H1 (cell line): ENCODE data around the gene GPBP1L1. TPM values are rescaled to one million over a fixed set of nuclear protein-coding genes. Genes with fewer than 3 reads are reported as not detected.

ENCODE experiments used
- ASH2L ChIP-seq: fragments of 200-600, 300-600 bp; sonication (generic); IDR thresholded peaks from one replicate; pipeline ENCODE4 v1.7.1; 2017; ENCODE audit warnings: low read length
- CEBPB ChIP-seq: IDR thresholded peaks from 2 replicates; pipeline ENCODE4 v1.6.1; 2012; ENCODE audit warnings: low read depth, low read length
- EP300 ChIP-seq, 2 experiments: IDR thresholded peaks; 1 replicate in 1 of 2; 2 replicates in 1 of 2; pipeline ENCODE4 v1.6.1; 2011 to 2012; ENCODE audit warnings: low read depth in 2 of 2, low read length in 2 of 2, mild to moderate bottlenecking in 2 of 2, borderline replicate concordance in 1 of 2, inconsistent platforms in 1 of 2, moderate library complexity in 1 of 2
- HDAC2 ChIP-seq, 2 experiments: fragments of 300-600 bp in 1 of 2; sonication (generic) in 1 of 2; IDR thresholded peaks; 2 replicates each; pipeline ENCODE4 v1.6.1; 2011 to 2012; ENCODE audit warnings: low read depth in 2 of 2, low read length in 2 of 2, mild to moderate bottlenecking in 2 of 2, moderate library complexity in 2 of 2, borderline replicate concordance in 1 of 2, inconsistent platforms in 1 of 2
- JUN ChIP-seq: IDR thresholded peaks from 2 replicates; pipeline ENCODE4 v1.6.1; 2011; ENCODE audit warnings: low read depth, mild to moderate bottlenecking, improper control_type of control experiment, low read length
- KDM1A ChIP-seq: fragments of 200-600, 300-600 bp; sonication (generic); IDR thresholded peaks from 2 replicates; pipeline ENCODE4 v1.7.1; 2016; ENCODE audit warnings: mild to moderate bottlenecking, low read length, borderline replicate concordance
- KDM4A ChIP-seq: IDR thresholded peaks from one replicate; pipeline ENCODE4 v1.7.1; 2012; ENCODE audit warnings: low read depth, mild to moderate bottlenecking, moderate library complexity, low read length, inconsistent platforms; ENCODE audit not compliant: severe bottlenecking
- NRF1 ChIP-seq: IDR thresholded peaks from 2 replicates; pipeline ENCODE4 v1.6.1; 2011; ENCODE audit warnings: mild to moderate bottlenecking, low read depth, low read length, improper control_type of control experiment
- PHF8 ChIP-seq: fragments of 200-600 bp; sonication (generic); conservative IDR thresholded peaks from 2 replicates; pipeline ENCODE4 v1.7.1; 2012; ENCODE audit warnings: low read depth, mild to moderate bottlenecking, inconsistent platforms, low read length, moderate library complexity
- POLR2A ChIP-seq, 2 experiments: IDR thresholded peaks; 1 replicate in 1 of 2; 2 replicates in 1 of 2; pipeline ENCODE4 v1.6.1; 2011; ENCODE audit warnings: low read depth in 2 of 2, low read length in 2 of 2, mild to moderate bottlenecking in 2 of 2; ENCODE audit errors: control extremely low read depth in 1 of 2
- POLR2AphosphoS5 ChIP-seq: IDR thresholded peaks from 2 replicates; pipeline ENCODE4 v1.6.1; 2011; ENCODE audit warnings: low read depth, low read length
- RAD21 ChIP-seq, 2 experiments: IDR thresholded peaks in 1 of 2; conservative IDR thresholded peaks in 1 of 2; 2 replicates each; pipeline ENCODE4 v1.6.1; 2011; ENCODE audit warnings: low read depth in 2 of 2, low read length in 2 of 2, improper control_type of control experiment in 1 of 2, inconsistent platforms in 1 of 2, mild to moderate bottlenecking in 1 of 2, moderate library complexity in 1 of 2
- RBBP5 ChIP-seq: IDR thresholded peaks from 2 replicates; pipeline ENCODE4 v1.7.1; 2012; ENCODE audit warnings: low read depth, mild to moderate bottlenecking, inconsistent platforms, low read length, moderate library complexity, borderline replicate concordance
- SP1 ChIP-seq: IDR thresholded peaks from 2 replicates; pipeline ENCODE4 v1.6.1; 2011; ENCODE audit warnings: low read depth, low read length
- SP4 ChIP-seq: IDR thresholded peaks from 2 replicates; pipeline ENCODE4 v1.6.1; 2012; ENCODE audit warnings: low read length, inconsistent platforms
- SUZ12 ChIP-seq: fragments of 200-600 bp; sonication (generic); IDR thresholded peaks from 2 replicates; pipeline ENCODE4 v1.6.1; 2012; ENCODE audit warnings: mild to moderate bottlenecking, inconsistent platforms, low read length, moderate library complexity, mixed read lengths
- TAF1 ChIP-seq: IDR thresholded peaks from 2 replicates; pipeline ENCODE4 v1.6.1; 2011; ENCODE audit warnings: mild to moderate bottlenecking, low read depth, low read length
- YY1 ChIP-seq: IDR thresholded peaks from 2 replicates; pipeline ENCODE4 v1.6.1; 2011; ENCODE audit warnings: low read depth, mild to moderate bottlenecking, low read length
- polyA plus RNA-seq, 7 experiments: library from polyadenylated mRNA; depleted of rRNA in 3 of 7; stranded (reverse) in 5 of 7; unstranded in 2 of 7; fragments of >200 nt in 5 of 7; fragments of 200-250 nt in 2 of 7; gene quantifications; 1 replicate in 5 of 7; 2 replicates in 1 of 7; 4 replicates in 1 of 7; pipeline versions ENCODE4 v1.2.1 to v1.2.3, GENCODE V29; 2011 to 2013; ENCODE audit warnings: missing spikeins in 2 of 7, mixed read lengths in 2 of 7
- total RNA-seq: library from RNA; stranded (reverse); fragmentation: NEBNext Ultra II Directional; extraction: Animal tissue kit (Norgen Biotek cat#: 25700); gene quantifications from 2 replicates; pipeline ENCODE4 v1.2.1, GENCODE V29; 2021
- TF ChIP-seq, protein P1 (sequence below): IDR thresholded peaks from 2 replicates; pipeline ENCODE4 v1.6.1; 2012; ENCODE audit warnings: inconsistent platforms
- TF ChIP-seq, protein P2 (sequence below): IDR thresholded peaks from 2 replicates; pipeline ENCODE4 v1.6.1; 2012; ENCODE audit warnings: low read length, inconsistent platforms

Gene GPBP1L1
- total and polyA plus RNA-seq, 2 of the 8 experiments (the other 6 are each of a cell fraction or from before 2014, with no cell fraction given), result 70.1 to 119 TPM

DNA sequence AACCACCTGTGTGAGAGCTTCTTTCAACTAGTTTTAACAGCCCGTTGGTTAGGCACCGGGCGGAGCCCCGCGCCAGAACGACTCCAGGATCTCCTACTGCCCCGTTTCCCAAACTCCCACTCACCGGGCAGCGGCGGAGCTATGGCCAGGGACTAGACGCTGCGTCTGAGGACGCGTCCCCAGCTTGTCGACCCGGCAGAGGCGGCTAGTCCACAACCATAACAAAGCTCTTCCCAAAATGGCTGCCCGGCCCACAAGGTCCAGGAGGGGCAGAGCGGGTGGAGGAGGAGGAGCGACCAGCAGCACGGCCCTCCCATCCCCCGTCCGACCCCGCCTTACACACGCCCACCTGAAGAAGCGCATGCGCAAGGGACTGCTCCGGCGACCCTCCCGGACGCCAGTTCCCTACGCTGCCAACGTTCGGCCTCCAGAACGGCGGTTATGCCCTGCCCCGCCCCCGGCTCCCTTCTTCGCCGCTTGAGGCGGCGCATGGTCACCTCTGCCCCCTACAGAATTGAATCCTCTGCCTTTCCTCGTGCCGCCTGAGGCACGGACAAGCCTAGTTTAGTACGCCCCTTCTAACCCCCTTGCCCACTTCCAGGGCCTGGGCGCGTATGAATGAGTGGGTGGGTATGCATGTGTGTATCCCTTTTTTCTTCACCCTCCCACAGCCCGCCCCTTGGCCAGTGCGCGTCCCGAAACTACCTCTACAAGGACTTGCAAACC is at the start of gene GPBP1L1 (continued):
- TF ChIP-seq RBBP5 (peak; percentile 78; the same call in 1 of the 2 replicates), SP1 (0 out of 2 replicates have a peak, but pooled peaks have one; percentile 4), YY1 (peak; percentile 97), EP300 (IDR thresholded peaks at IDR 0.05; ENCODE audit: borderline replicate concordance in 1 of 2, low read depth in 2 of 2, low read length in 2 of 2) (no peak), HDAC2 (IDR thresholded peaks at IDR 0.05; ENCODE audit: borderline replicate concordance in 1 of 2, low read depth in 2 of 2, low read length in 2 of 2) (no peak), NRF1 (peak; percentile 97), PHF8 (peak; percentile 86), RAD21 (IDR thresholded peaks at IDR 0.05 in 1 of 2, conservative IDR thresholded peaks at IDR 0.05 in 1 of 2; ENCODE audit: low read depth in 2 of 2, low read length in 2 of 2) (no peak), POLR2A (IDR thresholded peaks at IDR 0.05; ENCODE audit: control extremely low read depth in 1 of 2, low read depth in 2 of 2, low read length in 2 of 2) (peak; percentile 59 to 97), KDM4A (peak; percentile 81), POLR2AphosphoS5 (peak; percentile 94), TAF1 (peak; percentile 87), JUN (no peak), KDM1A (no peak), ASH2L (peak; percentile 90), CEBPB (no peak), SP4 (0 out of 2 replicates have a peak, but pooled peaks have one; percentile 27), SUZ12 (no peak)
- TF ChIP-seq, protein P1, sequence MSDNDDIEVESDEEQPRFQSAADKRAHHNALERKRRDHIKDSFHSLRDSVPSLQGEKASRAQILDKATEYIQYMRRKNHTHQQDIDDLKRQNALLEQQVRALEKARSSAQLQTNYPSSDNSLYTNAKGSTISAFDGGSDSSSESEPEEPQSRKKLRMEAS, result peak; percentile 52; the same call in 1 of the 2 replicates
- TF ChIP-seq, protein P2, sequence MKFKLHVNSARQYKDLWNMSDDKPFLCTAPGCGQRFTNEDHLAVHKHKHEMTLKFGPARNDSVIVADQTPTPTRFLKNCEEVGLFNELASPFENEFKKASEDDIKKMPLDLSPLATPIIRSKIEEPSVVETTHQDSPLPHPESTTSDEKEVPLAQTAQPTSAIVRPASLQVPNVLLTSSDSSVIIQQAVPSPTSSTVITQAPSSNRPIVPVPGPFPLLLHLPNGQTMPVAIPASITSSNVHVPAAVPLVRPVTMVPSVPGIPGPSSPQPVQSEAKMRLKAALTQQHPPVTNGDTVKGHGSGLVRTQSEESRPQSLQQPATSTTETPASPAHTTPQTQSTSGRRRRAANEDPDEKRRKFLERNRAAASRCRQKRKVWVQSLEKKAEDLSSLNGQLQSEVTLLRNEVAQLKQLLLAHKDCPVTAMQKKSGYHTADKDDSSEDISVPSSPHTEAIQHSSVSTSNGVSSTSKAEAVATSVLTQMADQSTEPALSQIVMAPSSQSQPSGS, result no peak
